Activated CD4-positive, alpha-beta T cell treated with anti-CD3 and anti-CD28 coated beads for 4 hours (primary cell): ENCODE results near the gene ACY1.

Experiments used
- DNase-seq, 2 donors: peaks; one replicate each; pipeline ENCODE4 v3.0.0-alpha.2; 2020

The ACY1 gene

DNA sequence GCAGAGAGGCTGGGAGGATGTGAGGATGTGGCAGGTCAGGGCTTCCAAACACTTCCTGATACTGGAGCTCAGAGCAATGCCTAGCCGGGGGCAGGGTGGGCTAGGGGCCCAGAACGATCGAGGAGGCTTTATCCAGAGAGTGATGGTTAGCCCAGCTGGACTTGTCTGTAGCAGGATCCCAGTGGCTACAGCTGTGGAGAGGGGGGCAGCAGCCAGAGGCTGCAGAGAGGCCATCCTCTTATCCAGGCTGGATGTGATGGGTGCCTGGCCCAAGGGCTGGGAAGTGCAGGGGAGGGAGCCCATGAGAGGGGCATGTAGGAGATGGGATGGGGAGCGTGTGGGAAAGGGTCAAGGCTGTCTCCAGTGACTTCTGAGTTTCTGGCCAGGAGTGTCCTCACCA, 36.5 kb upstream of the ACY1 start:
- DNase-seq = no peak

DNA sequence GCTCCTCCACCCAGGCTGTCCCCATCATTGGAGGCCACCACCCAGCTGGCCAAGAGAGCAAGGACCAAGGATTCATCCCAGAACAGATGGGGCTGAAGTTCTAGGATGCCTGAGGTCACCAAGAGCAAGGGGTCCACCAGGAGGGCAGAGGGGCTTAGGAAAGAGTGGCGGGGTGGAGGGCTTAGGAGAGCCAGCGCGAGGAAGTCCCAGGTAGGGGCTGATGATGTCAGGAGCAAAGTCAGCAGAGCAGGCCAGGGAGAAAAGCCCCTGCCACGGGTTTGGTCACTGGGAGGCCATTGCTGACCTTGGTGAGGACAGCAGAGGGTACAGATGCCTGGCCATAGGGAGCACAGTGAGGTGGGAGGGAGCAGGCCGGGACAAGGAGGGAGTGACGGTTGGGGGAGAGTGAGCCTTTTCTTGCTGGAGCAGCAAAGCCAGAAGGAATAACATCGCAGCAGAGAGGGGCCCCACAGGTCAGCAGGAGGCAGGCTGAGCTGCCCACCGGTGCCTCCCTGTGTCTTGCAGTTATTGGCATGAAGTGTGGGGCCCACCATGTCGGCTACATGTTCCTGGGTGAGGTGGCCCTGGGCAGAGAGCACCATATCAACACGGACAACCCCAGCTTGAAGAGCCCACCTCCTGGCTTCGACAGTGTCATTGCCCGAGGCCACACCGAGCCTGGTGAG, 36.0 kb upstream of the ACY1 start:
- no peak for DNase-seq

DNA sequence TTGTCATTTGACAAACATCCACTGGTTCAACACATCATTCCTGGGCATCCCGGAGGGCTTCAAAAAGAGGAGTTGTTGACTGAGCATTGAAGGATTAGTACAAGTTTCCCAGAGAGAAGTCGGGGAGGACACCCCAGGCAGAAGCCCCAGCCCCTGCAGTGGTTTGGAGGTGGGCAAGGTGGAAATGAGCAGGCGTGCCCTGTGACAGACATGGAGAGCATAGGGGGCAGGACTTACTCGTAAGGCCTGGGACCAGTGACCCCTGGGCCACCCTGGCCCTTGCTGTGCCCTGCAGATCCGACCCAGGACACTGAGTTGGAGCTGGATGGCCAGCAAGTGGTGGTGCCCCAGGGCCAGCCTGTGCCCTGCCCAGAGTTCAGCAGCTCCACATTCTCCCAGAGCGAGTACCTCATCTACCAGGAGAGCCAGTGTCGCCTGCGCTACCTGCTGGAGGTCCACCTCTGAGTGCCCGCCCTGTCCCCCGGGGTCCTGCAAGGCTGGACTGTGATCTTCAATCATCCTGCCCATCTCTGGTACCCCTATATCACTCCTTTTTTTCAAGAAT, 35.2 kb upstream of the ACY1 start:
- DNase-seq = no peak

DNA sequence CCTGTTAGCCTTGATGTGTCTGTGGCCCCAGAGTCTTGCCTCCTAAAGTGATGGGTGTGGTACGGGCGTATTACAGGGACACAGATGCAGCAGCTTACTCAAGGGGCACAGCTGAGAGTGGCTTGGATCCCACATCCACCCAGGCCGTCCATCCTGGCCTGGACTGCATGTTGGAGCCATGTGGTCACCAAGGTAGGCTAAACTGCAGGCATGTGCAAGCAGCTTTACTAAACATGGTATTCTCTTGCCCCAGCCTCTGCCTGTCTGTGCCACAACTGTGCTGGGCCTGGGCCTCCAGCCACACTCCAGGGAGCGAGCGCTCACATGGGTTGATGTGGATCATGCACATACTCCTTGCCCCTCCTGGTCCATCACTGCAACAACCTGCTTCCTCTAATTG, 34.2 kb upstream of the ACY1 start:
- no peak for DNase-seq

DNA sequence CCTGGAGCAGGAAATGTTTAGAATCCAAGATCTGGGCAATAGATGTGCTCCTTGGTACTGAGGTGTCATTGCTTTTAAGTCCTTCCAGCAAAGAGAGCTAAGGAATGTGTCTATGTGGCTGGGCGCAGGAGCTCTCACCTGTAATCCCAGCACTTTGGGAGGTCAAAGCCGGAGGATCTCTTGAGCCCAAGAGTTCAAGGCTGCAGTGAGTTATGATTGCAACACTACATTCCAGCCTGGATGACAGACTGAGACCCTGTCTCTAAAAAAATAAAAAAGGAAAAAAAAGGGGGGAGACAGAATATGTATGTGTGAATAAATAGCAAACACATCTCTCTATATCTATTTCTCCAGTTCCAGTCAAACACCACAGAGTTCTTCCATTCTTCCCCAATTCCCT, 32.4 kb upstream of the ACY1 start:
- no peak for DNase-seq

DNA sequence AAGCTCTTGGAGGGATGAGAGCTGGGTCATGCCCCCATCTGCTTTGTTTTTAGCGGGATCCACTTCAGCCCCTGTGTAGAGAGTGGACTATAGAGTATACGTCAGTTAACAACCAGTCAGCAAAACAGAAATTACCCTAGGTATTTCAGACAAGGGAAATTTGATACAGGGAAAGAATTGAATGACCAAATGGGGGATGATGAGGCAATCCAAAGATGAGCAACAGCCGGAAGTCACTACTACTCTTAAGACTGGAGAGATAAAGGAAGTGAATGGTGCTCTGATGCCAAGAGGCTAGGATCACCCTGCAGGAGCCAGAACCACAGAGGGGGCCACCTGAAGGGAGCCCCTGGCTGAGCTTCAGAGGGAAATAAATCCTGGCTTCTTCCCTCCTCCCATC, 29.9 kb upstream of the ACY1 start:
- no peak for DNase-seq

DNA sequence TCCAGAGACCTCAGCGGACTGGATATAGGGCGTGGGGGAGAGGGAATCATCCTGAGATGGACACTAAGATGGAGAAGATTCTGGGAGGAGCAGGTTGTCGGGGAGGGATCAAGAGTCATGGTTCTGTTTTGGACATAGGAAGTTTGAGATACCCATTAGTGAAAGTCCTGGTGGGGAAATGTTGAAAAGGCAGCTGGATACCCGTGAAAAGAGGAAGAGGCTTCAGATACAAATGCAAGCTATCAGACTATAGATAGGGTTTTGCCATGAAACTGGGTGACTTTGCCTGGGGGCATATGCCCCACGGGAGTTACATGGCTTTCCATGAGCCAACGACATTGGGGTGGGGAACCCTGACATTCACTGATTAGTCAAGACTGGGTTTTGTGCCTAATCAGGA, 29.2 kb upstream of the ACY1 start:
- DNase-seq = no peak

DNA sequence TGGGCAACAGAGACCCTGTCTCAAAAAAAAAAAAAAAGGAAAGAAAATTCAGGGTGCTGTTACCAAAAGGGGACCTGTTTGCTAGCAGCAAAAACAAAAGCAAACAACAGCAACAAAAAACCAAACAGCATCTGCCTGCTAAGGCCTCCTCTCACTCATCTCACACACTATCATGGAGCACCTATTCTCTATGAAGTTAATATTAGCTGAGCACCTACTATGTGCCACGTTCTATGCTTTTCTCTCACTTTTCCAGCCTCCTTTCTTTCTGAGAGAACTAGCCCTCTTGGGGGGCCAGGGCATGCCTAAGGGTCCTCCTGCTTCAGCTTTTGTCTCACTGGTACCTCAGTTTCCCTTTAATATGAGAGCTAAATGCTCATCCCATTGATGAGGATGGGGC, 28.6 kb upstream of the ACY1 start:
- DNase-seq = no peak

DNA sequence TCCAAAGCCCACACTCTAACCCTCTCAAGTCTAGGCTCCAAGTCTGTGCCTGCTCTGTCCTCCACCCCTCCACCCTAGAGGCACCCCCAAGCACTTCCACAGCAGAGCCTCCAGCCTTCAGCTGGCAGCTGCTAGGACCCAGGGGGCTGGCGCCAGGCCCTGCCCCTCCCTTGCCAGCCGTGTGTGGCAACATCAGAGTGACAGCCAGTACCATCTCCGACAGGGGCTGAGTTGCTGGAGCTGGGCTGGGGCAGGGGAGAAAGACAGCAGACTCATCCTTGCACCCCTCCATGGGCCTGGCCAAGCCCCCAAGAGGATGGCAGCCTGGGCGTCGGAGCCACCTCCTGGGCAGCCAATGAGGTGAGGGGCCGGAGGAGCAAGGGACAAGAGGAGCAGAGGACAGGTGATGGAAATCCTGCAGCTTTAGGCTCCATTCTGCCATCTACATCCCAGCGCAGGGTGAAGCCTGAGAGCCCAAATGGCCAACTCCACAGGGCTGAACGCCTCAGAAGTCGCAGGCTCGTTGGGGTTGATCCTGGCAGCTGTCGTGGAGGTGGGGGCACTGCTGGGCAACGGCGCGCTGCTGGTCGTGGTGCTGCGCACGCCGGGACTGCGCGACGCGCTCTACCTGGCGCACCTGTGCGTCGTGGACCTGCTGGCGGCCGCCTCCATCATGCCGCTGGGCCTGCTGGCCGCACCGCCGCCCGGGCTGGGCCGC, 28.0 kb upstream of the ACY1 start, which contains the start of gene GPR62:
Gene GPR62 (plus strand): TSS at position 207 of the 718 bp plus-strand sequence. CDS start 272 bp downstream, at position 479.
- no peak for DNase-seq

DNA sequence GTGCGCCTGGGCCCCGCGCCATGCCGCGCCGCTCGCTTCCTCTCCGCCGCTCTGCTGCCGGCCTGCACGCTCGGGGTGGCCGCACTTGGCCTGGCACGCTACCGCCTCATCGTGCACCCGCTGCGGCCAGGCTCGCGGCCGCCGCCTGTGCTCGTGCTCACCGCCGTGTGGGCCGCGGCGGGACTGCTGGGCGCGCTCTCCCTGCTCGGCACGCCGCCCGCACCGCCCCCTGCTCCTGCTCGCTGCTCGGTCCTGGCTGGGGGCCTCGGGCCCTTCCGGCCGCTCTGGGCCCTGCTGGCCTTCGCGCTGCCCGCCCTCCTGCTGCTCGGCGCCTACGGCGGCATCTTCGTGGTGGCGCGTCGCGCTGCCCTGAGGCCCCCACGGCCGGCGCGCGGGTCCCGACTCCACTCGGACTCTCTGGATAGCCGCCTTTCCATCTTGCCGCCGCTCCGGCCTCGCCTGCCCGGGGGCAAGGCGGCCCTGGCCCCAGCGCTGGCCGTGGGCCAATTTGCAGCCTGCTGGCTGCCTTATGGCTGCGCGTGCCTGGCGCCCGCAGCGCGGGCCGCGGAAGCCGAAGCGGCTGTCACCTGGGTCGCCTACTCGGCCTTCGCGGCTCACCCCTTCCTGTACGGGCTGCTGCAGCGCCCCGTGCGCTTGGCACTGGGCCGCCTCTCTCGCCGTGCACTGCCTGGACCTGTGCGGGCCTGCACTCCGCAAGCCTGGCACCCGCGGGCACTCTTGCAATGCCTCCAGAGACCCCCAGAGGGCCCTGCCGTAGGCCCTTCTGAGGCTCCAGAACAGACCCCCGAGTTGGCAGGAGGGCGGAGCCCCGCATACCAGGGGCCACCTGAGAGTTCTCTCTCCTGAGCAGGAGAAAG, 27.2 kb upstream of the ACY1 start:
- DNase-seq = peak in 1 of 2 donors; percentile 30

DNA sequence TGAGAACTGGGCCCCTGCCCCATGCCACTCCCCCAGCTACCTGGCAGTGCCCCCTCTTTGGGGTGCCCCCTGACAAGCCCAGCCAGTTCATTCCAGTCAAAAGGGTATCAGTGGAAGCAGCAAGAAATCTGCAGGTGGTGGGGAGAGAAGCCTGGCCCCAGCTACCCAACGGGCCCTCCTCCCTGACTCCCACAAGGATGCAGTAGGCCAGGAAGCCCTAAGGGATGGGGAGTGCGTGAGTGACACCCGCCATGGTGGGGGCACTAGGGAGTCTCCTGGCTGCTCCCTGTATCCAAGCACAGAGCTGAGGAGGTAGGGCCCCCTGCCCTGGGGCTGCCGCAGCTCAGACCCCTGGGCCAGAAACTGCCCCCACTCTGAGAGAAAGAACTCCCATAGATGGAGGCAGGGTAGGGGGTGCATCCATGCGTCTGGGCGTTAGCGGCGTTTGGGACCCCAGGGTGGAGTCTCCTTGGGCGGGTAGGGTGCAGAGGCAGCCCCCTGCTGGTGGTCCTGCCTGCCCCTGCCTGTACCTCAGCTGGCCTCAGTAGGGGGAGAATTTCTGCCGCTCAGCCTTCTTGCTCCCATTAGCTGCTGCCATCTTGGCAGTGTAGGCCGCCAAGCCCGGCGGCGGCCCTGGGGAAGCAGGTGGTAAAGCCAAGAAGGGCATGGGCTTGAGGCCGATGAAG, 25.7 kb upstream of the ACY1 start:
- no peak for DNase-seq

DNA sequence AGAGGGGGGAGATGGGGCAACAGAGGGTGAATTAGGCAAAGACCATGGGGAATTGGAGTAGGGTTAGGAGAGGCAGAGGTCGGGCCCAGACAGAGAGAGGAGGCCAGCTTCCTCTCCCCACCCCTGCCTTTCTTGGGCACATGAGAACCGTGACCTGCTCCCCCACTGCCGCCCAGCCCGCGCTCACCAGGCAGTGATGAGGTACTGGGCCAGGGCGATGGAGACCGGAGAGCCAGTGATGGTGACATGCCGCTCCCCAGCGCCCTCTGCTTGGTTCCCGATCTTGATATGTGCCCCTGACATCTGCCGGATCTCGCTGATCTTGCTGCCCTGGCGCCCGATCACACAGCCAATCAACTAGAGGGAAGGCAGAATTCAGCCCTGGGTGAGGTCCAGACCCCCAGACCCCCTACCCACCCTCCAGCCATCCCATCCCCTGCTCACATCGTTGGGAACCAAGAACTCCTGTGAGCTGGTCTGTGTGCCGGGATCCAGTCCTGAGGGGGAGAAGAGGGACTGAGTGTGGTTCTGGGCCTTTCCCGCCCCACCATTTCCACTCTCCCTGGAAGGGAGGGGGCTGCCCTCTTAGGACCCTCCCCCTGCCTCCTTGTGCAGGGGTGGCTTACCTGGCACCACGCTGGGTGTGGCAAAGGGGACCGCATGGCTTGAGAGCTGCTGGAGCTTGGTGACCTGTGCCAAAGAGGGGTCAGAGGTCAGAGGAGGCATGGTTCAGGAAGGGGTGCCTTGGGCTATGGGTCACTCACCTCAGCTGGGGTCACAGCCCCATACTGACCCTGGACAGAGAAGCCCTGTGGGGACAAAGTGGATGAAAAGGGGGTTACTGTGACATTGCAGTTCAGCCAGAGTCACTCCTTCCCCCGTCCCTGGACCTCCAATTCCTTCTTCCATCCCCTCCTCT, 24.5 kb upstream of the ACY1 start:
- no peak for DNase-seq

DNA sequence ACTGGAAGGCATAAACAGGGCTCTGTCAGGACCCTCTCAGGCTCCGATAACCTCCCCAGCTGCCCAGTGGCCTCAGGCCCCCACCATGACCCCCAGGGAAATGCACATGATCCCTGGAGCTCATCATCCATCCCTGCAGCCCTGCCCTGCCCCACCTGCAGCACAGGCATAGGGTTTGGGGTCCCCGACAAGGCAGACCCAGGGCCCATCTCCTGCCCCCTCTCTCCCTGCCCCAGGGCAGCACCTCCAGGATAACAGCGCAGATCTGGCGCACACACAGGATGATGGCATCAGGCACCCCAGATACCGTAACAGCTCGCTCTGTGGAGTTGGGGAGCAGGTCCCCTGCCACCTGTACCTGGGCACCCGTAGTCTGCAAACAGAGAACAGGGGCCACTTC, 23.7 kb upstream of the ACY1 start:
- DNase-seq = no peak

DNA sequence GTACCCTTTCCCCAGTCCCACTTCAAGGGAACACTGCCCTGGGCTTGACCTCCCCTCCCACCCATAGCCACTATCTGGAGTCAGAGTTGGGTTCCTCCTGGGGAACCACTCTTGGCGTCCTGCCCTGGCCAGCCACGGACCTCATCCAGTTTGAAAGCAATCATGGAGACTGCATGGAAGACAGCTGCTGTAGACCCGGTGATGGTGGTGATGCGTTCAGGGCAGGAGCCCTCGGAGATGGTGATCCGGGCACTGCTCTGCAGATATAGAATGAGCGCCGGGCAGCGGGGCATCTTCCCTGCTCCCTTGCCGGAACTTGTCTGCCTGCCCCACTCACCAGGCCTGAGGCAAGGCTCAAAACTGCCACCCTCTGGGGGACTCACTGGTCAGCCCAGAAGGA, 22.9 kb upstream of the ACY1 start:
- DNase-seq = no peak

DNA sequence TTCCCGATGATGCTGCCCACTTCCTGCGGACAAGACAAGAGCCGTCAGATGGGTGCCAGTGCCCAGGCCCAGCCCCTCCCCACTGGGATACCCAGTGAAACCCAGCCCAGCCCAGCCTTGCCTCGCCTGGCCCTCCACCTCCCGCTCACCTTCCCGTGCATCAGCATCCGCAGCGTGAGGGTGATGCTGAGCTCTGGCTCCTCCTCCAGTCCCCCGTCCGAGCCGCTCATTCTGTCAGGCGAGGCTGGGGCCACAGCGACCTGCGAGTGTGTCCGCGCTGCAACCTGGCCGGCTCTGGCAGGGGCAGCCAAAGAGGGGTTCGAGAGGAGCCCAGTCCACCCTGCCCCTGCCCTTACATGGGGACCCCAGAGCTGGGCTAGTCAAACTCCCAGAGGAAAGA, 22.3 kb upstream of the ACY1 start:
- no peak for DNase-seq

DNA sequence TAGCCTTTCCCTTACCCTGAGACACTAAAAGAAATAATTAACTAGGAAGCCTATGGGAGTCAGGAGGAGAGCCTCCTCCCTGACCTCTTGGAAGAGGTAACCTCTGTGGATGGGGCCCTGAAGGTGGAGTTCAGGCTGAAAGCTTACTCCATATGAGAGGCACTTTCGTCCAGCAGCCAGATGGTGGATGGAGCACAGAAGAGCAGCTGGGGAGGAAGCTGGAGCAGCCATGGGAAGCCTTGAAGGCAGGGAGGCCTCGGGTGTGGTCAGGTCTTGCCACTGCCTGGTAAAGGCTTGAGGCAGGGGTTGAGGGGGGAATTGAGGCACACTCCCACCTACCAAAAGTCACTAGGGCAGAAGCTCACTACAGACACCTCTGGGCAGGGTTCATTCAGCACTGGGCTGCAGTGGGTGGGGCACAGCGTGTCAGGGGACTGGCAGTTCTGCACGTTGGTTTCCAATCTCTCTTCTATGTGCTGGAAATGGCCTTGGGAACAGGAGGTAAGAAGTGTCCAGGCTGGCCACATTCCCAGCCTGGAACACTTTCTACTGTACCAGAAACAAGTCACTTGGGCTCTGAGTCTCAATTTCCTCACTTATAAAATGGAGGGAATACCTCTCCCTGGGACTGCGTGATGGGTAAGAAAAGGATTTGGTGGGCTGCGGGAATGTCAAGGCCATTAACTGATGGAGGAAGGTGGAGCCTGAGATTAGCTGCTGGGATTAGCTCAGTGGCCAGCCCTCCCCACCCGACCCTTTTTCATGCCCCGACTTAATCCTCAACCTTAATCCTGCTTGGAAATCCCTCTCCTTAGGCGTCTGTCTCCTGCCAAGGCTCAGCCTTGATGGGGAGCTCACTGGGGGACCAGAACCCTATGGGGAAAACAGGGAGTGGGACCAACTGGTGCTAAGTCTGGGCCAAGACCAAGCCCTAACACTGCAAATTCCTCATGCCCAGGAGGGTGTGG, 21.4 kb upstream of the ACY1 start:
- no peak for DNase-seq

DNA sequence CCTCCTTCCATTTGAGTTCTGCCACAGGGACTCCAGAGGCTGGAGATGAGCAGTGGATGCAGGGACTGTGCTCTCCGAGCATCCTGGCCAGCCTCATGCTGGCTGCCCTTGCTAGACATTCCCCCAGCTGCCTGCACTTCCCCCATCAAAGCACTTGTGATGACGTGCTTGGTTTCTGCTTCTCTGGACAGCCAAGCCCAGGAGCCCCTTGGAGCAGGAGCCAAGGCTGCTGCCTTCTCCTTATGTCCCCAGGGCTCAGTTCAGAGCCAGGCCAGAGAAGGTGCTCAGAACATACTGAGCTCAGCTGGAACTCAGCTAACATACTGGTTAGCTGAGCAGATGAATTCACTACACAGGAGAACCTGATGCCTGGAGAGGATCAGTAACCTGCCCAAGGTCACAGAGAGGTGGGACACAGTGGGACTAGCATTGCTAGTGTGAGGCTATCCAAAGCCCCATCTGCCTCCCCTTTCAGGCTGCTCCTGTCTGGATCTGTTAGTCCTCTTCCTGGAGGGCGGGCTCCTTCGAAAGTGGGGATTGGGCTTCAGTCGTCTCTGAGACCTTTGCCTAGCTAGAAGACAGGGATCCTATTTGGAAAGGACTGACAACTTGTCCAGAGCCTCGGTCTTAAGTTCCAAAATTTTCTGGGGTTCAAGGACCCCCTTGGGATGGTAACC, 20.3 kb upstream of the ACY1 start:
- DNase-seq = no peak

DNA sequence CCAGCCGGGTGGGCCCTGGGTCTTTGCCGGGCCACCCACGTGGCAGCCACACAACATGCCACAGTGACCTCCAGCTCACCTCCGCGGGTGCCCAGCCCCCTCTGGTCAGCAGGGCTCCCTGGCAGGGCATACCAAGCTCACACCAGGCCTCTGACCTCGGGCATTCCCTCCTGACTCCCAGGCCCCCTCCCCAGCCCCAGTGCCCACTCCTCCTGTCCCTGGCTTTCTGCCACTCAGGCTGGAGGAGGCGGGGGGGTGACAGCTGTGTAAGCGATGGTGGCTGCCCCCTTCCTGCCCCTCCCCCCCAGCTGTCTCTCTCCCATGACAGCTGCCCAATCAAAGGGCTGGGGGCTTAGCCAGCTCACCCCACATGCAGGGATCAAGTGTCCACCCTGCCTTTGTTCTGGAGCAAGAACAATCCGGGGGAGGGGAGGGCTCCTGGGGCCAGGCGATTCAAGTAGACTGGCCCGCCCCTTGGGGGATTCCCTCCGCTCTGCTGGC, 19.3 kb upstream of the ACY1 start:
- DNase-seq = no peak

DNA sequence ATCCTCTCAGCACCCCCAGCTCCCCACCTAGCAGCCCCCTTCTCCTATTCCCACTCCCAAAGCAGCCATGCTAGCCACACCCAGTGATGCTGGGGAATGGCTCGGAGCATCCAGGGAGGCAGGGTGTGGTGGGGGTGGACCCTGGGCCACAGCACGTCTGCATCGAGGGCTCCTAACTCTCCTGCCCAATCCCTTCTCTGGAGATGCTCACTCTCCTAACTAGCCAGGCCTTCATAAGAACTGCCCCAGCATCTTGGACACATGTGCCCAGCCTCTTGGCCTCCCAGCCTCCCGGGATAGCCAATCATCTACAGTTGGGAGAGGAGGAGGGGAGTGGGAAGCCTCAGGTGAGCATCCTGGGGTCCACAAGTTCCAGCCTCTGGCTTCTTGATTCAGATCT, 18.8 kb upstream of the ACY1 start:
- no peak for DNase-seq

DNA sequence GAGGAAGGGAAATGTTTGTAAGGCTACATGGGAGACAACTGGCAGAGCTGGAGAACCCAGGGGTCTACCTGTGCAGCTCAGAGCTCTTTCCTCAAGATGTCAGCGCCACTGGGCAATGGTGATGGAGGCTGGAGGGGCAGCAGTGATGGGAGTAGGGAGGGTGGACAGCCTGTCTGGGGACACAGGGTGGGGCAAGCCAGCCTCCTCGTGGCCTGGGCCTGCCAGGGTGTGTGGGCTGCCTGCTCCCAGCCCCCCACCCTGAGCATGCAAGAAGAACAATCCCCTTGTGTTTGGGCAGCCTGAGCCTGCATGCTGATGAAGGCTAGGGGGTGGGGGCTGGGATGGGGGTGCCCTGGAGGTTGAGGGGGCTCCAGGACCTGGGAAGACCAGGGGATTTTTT, 17.3 kb upstream of the ACY1 start:
- DNase-seq = no peak
